Endodermal cell (in vitro differentiated cells): Measurements from ENCODE around the gene ARHGEF9. TPM values are rescaled to one million over a fixed set of nuclear protein-coding genes. Genes with fewer than 3 reads are reported as not detected.
A peak's percentile ranks its signal among the peaks of the same experiment; 100 is the strongest.

ENCODE experiments used
- DNase-seq: peaks from one replicate; pipeline ENCODE4 v3.0.0-alpha.2; 2017
- H3K27ac ChIP-seq: 2 replicates; pipeline ENCODE4 v1.5.1; 2013; ENCODE audit warnings: mild to moderate bottlenecking, low read depth, low read length, moderate library complexity
- H3K27me3 ChIP-seq: 2 replicates; pipeline ENCODE4 v1.6.1; 2013; ENCODE audit warnings: mild to moderate bottlenecking, low read length, moderate library complexity; ENCODE audit not compliant: insufficient read depth, control insufficient read depth, poor library complexity, severe bottlenecking
- H3K36me3 ChIP-seq: 2 replicates; pipeline ENCODE4 v1.7.0; 2013; ENCODE audit warnings: mild to moderate bottlenecking, low read length, moderate library complexity; ENCODE audit not compliant: control insufficient read depth, insufficient read depth
- H3K4me1 ChIP-seq: one replicate; pipeline ENCODE4 v1.7.0; 2013; ENCODE audit warnings: low read length; ENCODE audit not compliant: control insufficient read depth, insufficient read depth
- H3K4me3 ChIP-seq: 2 replicates; pipeline ENCODE4 v1.5.1; 2013; ENCODE audit warnings: mild to moderate bottlenecking, low read length, moderate library complexity
- H3K9ac ChIP-seq: 2 replicates; pipeline ENCODE4 v1.6.1; 2013; ENCODE audit warnings: mild to moderate bottlenecking, low read length, moderate library complexity; ENCODE audit not compliant: poor library complexity, severe bottlenecking; ENCODE audit errors: extremely low read depth
- H3K9me3 ChIP-seq: 2 replicates; pipeline ENCODE4 v1.6.1; 2013; ENCODE audit warnings: mild to moderate bottlenecking, low read length, moderate library complexity; ENCODE audit not compliant: control insufficient read depth
- H3K27ac Mint-ChIP-seq: 2 replicates; pipeline ENCODE4 v1.8.0; 2020; ENCODE audit warnings: mixed read lengths
- H3K27me3 Mint-ChIP-seq: 2 replicates; pipeline ENCODE4 v1.8.0; 2021; ENCODE audit warnings: mild to moderate bottlenecking, mixed read lengths; ENCODE audit not compliant: insufficient read depth
- H3K36me3 Mint-ChIP-seq: 2 replicates; pipeline ENCODE4 v1.8.0; 2020; ENCODE audit warnings: low read depth, mixed read lengths
- H3K4me1 Mint-ChIP-seq: 2 replicates; pipeline ENCODE4 v1.8.0; 2020; ENCODE audit warnings: mixed read lengths
- H3K4me3 Mint-ChIP-seq: 2 replicates; pipeline ENCODE4 v1.8.0; 2020; ENCODE audit warnings: mild to moderate bottlenecking, moderate library complexity, mixed read lengths
- H3K9me3 Mint-ChIP-seq: 2 replicates; pipeline ENCODE4 v1.8.0; 2020; ENCODE audit warnings: mild to moderate bottlenecking, mixed read lengths
- WGBS, 2 experiments: methylation state at CpG; one replicate each; pipeline versions ENCODE4 v1.1.5 to v1.1.7; 2013; ENCODE audit warnings: missing lambda C conversion rate in 2 of 2, mixed read lengths in 1 of 2; ENCODE audit not compliant: insufficient coverage in 1 of 2, insufficient read length in 1 of 2; 5-methylcytosine and 5-hydroxymethylcytosine counted together
- total RNA-seq, 2 donors: library from RNA; stranded (reverse); fragmentation: NEBNext Ultra II Directional in 1 of 2; extraction: Animal tissue kit (Norgen Biotek cat#: 25700) in 1 of 2; gene quantifications; 2 replicates in 1 of 2; 3 replicates in 1 of 2; pipeline ENCODE4 v1.2.1, GENCODE V29; 2021
- TF ChIP-seq, protein P1 (sequence below): fragments of 200-600 bp; sonication (generic); conservative IDR thresholded peaks from 2 replicates; pipeline ENCODE4 v1.5.0; 2021; ENCODE audit warnings: antibody characterized with exemption, mild to moderate bottlenecking

ARHGEF9 gene
- total RNA-seq, 2 donors from 2014 or later, result 12.2 to 16.8 TPM

DNA sequence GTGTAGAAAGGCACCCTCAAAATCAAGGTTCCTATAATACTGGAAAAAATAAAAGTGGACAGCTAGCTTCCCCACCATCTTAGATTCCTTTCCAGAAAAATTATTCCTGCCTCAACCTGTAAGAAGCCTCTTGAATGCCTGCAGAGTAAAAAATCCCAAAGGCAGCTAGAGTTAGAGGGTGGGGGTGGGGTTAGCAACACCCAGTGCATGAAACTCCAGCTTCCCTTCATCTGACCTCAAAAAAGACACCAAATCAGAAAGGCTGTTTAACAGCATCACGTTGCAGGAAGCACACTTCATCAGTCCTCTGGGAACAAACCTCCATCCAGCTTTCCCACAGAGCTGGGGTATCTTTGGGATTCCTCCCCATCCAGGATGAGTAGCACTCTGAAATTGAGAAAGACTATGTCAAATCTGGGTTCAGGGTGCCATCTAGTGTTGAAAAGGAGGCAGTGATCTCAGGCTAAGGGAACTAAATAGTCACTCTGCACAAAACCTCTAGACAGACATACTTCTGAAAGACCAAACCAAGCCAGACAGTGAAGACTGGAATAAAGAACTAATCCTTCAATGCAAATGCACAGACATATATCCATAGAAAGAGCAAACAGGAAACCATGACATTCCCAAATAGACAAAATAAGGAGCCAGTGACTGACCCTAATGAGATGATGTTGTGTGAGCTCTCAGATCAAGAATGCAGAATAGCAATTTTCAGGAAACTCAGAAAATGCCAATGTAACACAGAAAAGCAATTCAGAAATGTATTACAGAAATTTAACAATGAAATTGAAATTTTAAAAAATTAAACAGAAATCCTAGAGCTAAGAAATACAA is 97.9 kb downstream of the ARHGEF9 start:
- peaks cover 7% of the 10 kb centered on the region for H3K9me3 ChIP-seq
- H3K36me3 ChIP-seq, result no peaks in the 10 kb centered on the region
- Mint-ChIP-seq H3K9me3 (peaks cover 42% of the 10 kb centered on the region), H3K4me1 (no peaks in the 10 kb centered on the region), H3K36me3 (peaks cover 5% of the 10 kb centered on the region), H3K4me3 (no peak overlapping the region), H3K27me3 (no peaks in the 10 kb centered on the region), H3K27ac (no peak overlapping the region)
- peak; percentile 57 for DNase-seq
- no peaks in the 10 kb centered on the region for H3K4me1 ChIP-seq
- no peak overlapping the region for H3K27ac ChIP-seq
- WGBS, 2 experiments, result 7% methylated on average over 1 of the region's 1 CpG; no CpG with 5 or more reads in 1 of the 2 experiments
- no peak overlapping the region for H3K9ac ChIP-seq
- H3K4me3 ChIP-seq, result no peak overlapping the region
- H3K27me3 ChIP-seq, result no peaks in the 10 kb centered on the region
- TF ChIP-seq, protein P1, sequence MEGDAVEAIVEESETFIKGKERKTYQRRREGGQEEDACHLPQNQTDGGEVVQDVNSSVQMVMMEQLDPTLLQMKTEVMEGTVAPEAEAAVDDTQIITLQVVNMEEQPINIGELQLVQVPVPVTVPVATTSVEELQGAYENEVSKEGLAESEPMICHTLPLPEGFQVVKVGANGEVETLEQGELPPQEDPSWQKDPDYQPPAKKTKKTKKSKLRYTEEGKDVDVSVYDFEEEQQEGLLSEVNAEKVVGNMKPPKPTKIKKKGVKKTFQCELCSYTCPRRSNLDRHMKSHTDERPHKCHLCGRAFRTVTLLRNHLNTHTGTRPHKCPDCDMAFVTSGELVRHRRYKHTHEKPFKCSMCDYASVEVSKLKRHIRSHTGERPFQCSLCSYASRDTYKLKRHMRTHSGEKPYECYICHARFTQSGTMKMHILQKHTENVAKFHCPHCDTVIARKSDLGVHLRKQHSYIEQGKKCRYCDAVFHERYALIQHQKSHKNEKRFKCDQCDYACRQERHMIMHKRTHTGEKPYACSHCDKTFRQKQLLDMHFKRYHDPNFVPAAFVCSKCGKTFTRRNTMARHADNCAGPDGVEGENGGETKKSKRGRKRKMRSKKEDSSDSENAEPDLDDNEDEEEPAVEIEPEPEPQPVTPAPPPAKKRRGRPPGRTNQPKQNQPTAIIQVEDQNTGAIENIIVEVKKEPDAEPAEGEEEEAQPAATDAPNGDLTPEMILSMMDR, result peak; percentile 83

DNA sequence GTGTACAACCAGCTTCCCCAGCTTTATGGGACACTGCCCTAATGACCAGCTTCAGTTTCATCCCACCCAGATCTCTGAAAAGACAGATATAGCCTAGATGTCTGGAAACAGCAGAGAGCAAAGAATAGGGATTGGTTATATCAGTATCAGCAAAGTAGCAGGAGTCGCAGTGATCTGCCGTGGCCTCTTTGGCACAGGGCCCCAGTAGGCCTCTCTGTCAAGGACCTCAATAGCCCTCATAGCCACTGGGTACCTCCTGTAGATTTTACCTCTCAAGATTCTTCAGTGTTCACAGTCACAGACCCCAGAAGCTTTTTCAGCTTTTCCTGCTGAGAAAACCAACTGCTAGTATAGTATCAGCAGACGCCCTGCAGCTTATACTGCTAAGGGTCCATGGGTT is 104.6 kb downstream of the ARHGEF9 start:
- Histone ChIP-seq H3K9me3 (peaks cover 7% of the 10 kb centered on the region), H3K27me3 (no peaks in the 10 kb centered on the region), H3K4me3 (no peak overlapping the region), H3K9ac (no peak overlapping the region), H3K4me1 (no peaks in the 10 kb centered on the region), H3K36me3 (no peaks in the 10 kb centered on the region), H3K27ac (no peak overlapping the region)
- peaks cover 59% of the 10 kb centered on the region for H3K9me3 Mint-ChIP-seq
- H3K27me3 Mint-ChIP-seq, result no peaks in the 10 kb centered on the region
- H3K27ac Mint-ChIP-seq, result no peak overlapping the region
- peaks cover 7% of the 10 kb centered on the region for H3K36me3 Mint-ChIP-seq
- no peak for DNase-seq
- WGBS, 2 experiments, result 100% methylated on average over 2 of the region's 3 CpGs; no CpG with 5 or more reads in 1 of the 2 experiments
- H3K4me3 Mint-ChIP-seq, result no peak overlapping the region
- no peaks in the 10 kb centered on the region for H3K4me1 Mint-ChIP-seq
- TF ChIP-seq, protein P1, result no peak

DNA sequence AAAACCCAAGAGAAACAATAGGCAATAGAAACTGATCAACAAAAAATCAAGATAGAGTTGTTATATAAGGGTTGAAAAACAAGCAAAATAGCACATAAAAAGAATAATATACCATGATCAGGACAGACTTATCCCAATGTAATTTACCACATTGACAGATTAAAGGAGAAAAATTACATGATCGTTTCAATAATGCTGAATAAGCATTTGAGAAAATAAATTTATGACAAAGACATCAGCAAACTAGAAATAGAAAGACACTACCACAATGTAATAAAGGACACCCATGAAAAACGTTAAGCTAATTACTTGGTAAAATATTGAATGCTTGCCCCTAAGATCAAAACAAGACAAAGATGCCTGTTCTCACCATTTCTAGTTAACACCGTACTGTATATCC is 105.6 kb downstream of the ARHGEF9 start:
- Histone ChIP-seq H3K9me3 (peaks cover 7% of the 10 kb centered on the region), H3K4me3 (no peak overlapping the region), H3K27ac (no peak overlapping the region), H3K27me3 (no peaks in the 10 kb centered on the region), H3K4me1 (no peaks in the 10 kb centered on the region), H3K36me3 (no peaks in the 10 kb centered on the region), H3K9ac (no peak overlapping the region)
- TF ChIP-seq, protein P1, result no peak
- Mint-ChIP-seq H3K27me3 (no peaks in the 10 kb centered on the region), H3K36me3 (peaks cover 5% of the 10 kb centered on the region), H3K4me1 (no peaks in the 10 kb centered on the region), H3K27ac (no peak overlapping the region), H3K4me3 (no peak overlapping the region), H3K9me3 (peaks cover 66% of the 10 kb centered on the region)
- no peak for DNase-seq
- WGBS, 2 experiments, result 100% methylated on average over 1 of the region's 3 CpGs; no CpG with 5 or more reads in 1 of the 2 experiments
